ENCODE results near the gene IPO4. TPM values are rescaled to one million over a fixed set of nuclear protein-coding genes. Genes with fewer than 3 reads are reported as not detected.

IPO4 gene
- total and polyA plus RNA-seq, 2 of the 13 experiments (the other 11 are each of a cell fraction or from before 2014, with no cell fraction given): 39.0 to 179 TPM

DNA sequence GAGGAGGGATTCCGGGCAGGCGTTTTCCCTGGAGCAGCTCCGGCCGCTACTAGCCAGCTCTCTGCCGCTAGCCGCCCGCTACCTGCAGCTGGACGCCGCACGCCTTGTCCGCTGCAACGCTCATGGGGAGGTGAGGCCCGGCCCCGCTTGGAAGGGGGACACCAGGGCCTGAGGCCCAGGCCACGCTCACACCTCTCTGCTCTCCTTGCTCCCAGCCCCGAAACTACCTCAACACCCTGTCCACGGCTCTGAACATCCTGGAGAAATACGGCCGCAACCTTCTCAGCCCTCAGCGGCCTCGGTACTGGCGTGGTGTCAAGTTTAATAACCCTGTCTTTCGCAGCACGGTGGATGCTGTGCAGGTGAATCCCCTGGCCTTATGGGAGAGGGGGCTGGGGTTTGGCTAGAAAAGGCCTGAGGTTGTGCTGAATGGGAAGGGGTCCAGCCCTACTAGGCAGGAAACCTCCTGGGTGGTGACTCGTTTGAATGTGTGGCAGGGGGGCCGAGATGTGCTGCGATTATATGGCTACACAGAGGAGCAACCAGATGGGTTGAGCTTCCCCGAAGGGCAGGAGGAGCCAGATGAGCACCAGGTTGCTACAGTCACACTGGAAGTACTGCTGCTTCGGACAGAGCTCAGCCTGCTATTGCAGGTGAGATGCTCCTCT, 40.7 kb downstream of the IPO4 start (continued):
- peak; percentile 84; the same call in 1 of the 2 replicates for TF ChIP-seq IRF9 (CRISPR knock-in tag; IDR thresholded peaks at IDR 0.05; ENCODE audit: borderline replicate concordance)
- TF ChIP-seq, protein P1, sequence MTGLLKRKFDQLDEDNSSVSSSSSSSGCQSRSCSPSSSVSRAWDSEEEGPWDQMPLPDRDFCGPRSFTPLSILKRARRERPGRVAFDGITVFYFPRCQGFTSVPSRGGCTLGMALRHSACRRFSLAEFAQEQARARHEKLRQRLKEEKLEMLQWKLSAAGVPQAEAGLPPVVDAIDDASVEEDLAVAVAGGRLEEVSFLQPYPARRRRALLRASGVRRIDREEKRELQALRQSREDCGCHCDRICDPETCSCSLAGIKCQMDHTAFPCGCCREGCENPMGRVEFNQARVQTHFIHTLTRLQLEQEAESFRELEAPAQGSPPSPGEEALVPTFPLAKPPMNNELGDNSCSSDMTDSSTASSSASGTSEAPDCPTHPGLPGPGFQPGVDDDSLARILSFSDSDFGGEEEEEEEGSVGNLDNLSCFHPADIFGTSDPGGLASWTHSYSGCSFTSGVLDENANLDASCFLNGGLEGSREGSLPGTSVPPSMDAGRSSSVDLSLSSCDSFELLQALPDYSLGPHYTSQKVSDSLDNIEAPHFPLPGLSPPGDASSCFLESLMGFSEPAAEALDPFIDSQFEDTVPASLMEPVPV (CRISPR knock-in tag; IDR thresholded peaks at IDR 0.05): peak; percentile 78; the same call in 1 of the 2 replicates
- TF ChIP-seq RAD21 (CRISPR knock-in tag; IDR thresholded peaks at IDR 0.05): 0 out of 2 replicates have a peak, but pooled peaks have one; percentile 72
- TF ChIP-seq YEATS4 (CRISPR knock-in tag; IDR thresholded peaks at IDR 0.05; ENCODE audit: borderline replicate concordance): peak; percentile 3; the same call in 1 of the 2 replicates
- TF ChIP-seq ZNF225 (CRISPR knock-in tag; IDR thresholded peaks at IDR 0.05): peak; percentile 65
- TF ChIP-seq MEIS1 (CRISPR knock-in tag; IDR thresholded peaks at IDR 0.05; ENCODE audit: borderline replicate concordance): 0 out of 2 replicates have a peak, but pooled peaks have one; percentile 36
- TF ChIP-seq ZNF788 (CRISPR knock-in tag; IDR thresholded peaks at IDR 0.05; ENCODE audit: borderline replicate concordance): 0 out of 2 replicates have a peak, but pooled peaks have one; percentile 49
- no peak for TF ChIP-seq MAFK (conservative IDR thresholded peaks at IDR 0.05 in 1 of 2, IDR thresholded peaks at IDR 0.05 in 1 of 2; ENCODE audit: low read length in 2 of 2)
- TF ChIP-seq GTF3A (CRISPR knock-in tag; conservative IDR thresholded peaks at IDR 0.05): peak; percentile 92
- TF ChIP-seq ZNF143 (CRISPR knock-in tag; IDR thresholded peaks at IDR 0.05): peak; percentile 26; the same call in 1 of the 2 replicates
- TF ChIP-seq ZNF451 (CRISPR knock-in tag; IDR thresholded peaks at IDR 0.05): peak; percentile 42; the same call in 1 of the 2 replicates
- TF ChIP-seq ZNF510 (CRISPR knock-in tag; IDR thresholded peaks at IDR 0.05; ENCODE audit: low read depth): peak; percentile 60; the same call in 1 of the 2 replicates
- TF ChIP-seq, protein P2, sequence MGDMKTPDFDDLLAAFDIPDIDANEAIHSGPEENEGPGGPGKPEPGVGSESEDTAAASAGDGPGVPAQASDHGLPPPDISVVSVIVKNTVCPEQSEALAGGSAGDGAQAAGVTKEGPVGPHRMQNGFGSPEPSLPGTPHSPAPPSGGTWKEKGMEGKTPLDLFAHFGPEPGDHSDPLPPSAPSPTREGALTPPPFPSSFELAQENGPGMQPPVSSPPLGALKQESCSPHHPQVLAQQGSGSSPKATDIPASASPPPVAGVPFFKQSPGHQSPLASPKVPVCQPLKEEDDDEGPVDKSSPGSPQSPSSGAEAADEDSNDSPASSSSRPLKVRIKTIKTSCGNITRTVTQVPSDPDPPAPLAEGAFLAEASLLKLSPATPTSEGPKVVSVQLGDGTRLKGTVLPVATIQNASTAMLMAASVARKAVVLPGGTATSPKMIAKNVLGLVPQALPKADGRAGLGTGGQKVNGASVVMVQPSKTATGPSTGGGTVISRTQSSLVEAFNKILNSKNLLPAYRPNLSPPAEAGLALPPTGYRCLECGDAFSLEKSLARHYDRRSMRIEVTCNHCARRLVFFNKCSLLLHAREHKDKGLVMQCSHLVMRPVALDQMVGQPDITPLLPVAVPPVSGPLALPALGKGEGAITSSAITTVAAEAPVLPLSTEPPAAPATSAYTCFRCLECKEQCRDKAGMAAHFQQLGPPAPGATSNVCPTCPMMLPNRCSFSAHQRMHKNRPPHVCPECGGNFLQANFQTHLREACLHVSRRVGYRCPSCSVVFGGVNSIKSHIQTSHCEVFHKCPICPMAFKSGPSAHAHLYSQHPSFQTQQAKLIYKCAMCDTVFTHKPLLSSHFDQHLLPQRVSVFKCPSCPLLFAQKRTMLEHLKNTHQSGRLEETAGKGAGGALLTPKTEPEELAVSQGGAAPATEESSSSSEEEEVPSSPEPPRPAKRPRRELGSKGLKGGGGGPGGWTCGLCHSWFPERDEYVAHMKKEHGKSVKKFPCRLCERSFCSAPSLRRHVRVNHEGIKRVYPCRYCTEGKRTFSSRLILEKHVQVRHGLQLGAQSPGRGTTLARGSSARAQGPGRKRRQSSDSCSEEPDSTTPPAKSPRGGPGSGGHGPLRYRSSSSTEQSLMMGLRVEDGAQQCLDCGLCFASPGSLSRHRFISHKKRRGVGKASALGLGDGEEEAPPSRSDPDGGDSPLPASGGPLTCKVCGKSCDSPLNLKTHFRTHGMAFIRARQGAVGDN (CRISPR knock-in tag; IDR thresholded peaks at IDR 0.05): peak; percentile 27; the same call in 1 of the 2 replicates
- TF ChIP-seq EEA1 (CRISPR knock-in tag; IDR thresholded peaks at IDR 0.05; ENCODE audit: borderline replicate concordance): peak; percentile 96; the same call in 1 of the 2 replicates
- peak; percentile 33 for TF ChIP-seq IKZF4 (CRISPR knock-in tag; IDR thresholded peaks at IDR 0.05; ENCODE audit: borderline replicate concordance, low read depth, not compliant biosample characterization)
- TF ChIP-seq, protein P3, sequence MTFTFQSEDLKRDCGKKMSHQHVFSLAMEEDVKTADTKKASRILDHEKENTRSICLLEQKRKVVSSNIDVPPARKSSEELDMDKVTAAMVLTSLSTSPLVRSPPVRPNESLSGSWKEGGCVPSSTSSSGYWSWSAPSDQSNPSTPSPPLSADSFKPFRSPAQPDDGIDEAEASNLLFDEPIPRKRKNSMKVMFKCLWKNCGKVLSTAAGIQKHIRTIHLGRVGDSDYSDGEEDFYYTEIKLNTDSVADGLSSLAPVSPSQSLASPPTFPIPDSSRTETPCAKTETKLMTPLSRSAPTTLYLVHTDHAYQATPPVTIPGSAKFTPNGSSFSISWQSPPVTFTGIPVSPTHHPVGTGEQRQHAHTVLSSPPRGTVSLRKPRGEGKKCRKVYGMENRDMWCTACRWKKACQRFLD (CRISPR knock-in tag; IDR thresholded peaks at IDR 0.05; ENCODE audit: borderline replicate concordance): peak; percentile 47; the same call in 1 of the 2 replicates
- peak; percentile 7; the same call in 1 of the 2 replicates for TF ChIP-seq ARID2 (CRISPR knock-in tag; IDR thresholded peaks at IDR 0.05; ENCODE audit: borderline replicate concordance)
- 0 out of 2 replicates have a peak, but pooled peaks have one; percentile 70 for TF ChIP-seq ZNF577 (CRISPR knock-in tag; IDR thresholded peaks at IDR 0.05; ENCODE audit: borderline replicate concordance, low read depth)
- no peak for TF ChIP-seq ZNF614 (CRISPR knock-in tag; IDR thresholded peaks at IDR 0.05; ENCODE audit: borderline replicate concordance)
- TF ChIP-seq ZNF780A (CRISPR knock-in tag; IDR thresholded peaks at IDR 0.05): no peak

Data from HepG2 (cell line).